Heart left ventricle (tissue), 13 donors: Measurements from ENCODE around the gene ERCC1.

Source experiments
- POLR2A ChIP-seq, 2 donors: fragments of 450-650 bp; IDR thresholded peaks; one replicate each; pipeline ENCODE4 v1.6.1; 2017; ENCODE audit warnings: antibody characterized with exemption in 2 of 2, mild to moderate bottlenecking in 2 of 2, moderate library complexity in 2 of 2
- TF ChIP-seq, protein P1 (sequence below), 12 donors: fragments of 200-600 bp; sonication (generic) in 4 of 12; IDR thresholded peaks; one replicate each; pipeline versions ENCODE4 v1.5.0 to v1.8.0; 2018 to 2022; ENCODE audit warnings: antibody characterized with exemption in 12 of 12, mild to moderate bottlenecking in 5 of 12
- donor health status: ischemic (EF 13 %, LVEDD 7.1; RV severe dilation, severe dysfunction).
- donor health status: DM: no; HTN: yes; CAD: no.
- donor health status: DM: no; HTN: no; CAD: no.
- donor health status: ischemic (EF 25% LVEDD 6.9; RV normal size, moderate dysfunction).
- donor health status: ischemic (EF 25% LVEDD 5.7; RV mildly dilated, moderate dysfunction).
- donor health status: ischemic (EF 35%, LVEDD 5.7; RV mildly dilated, moderate dysfunction).
- donor health status: nonischemic (EF 11% LVEDD 7.7; RV severe dilation, severe dysfunction).
- donor health status: DM: yes; HTN: yes; CAD: no.
- donor health status: PGD.
- donor health status: ischemic (EF 29% LVEDD 5.4; RV normal size, mild dysfunction).
- donor health status: nonischemic (EF 23%, LVEDD 6.1; RV moderate dilation, normal function).

DNA sequence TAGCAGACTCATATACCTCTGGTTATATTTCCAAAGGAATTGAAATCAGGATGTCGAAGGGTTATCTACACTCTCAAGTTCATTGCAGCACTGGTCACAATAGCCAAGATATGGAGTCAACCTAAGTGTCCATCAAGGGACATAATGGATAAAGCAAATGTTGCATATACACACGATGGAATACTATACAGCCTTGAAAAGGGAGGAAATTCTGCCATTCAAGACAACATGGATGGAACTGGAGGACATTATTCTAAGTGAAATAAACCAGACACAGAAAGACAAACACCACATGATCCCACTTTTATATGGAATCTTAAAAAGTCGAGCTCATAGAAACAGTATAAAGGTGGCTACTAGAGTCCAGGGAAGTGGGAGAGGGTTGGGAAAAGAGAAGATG lies 13.6 kb upstream of the ERCC1 start:
- TF ChIP-seq, protein P1, sequence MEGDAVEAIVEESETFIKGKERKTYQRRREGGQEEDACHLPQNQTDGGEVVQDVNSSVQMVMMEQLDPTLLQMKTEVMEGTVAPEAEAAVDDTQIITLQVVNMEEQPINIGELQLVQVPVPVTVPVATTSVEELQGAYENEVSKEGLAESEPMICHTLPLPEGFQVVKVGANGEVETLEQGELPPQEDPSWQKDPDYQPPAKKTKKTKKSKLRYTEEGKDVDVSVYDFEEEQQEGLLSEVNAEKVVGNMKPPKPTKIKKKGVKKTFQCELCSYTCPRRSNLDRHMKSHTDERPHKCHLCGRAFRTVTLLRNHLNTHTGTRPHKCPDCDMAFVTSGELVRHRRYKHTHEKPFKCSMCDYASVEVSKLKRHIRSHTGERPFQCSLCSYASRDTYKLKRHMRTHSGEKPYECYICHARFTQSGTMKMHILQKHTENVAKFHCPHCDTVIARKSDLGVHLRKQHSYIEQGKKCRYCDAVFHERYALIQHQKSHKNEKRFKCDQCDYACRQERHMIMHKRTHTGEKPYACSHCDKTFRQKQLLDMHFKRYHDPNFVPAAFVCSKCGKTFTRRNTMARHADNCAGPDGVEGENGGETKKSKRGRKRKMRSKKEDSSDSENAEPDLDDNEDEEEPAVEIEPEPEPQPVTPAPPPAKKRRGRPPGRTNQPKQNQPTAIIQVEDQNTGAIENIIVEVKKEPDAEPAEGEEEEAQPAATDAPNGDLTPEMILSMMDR (IDR thresholded peaks at IDR 0.05): no peak
- no peak for TF ChIP-seq POLR2A (IDR thresholded peaks at IDR 0.05)
